Osteoblast (primary cell): ENCODE results near the gene MTMR8. TPM values are rescaled to one million over a fixed set of nuclear protein-coding genes. Genes with fewer than 3 reads are reported as not detected.

Experiments
- total RNA-seq: library from RNA; depleted of rRNA; stranded (reverse); fragments of >200 nt; gene quantifications from 2 replicates; pipeline ENCODE4 v1.2.3, GENCODE V29; 2012

Gene MTMR8
- total RNA-seq, 1 donor, result 0.72 TPM

Other genes with a start within 250 kb of the MTMR8 start
- 2.4 and 2.5 TPM in 2 replicates for gene AMER1, start 189.7 kb downstream of the MTMR8 start, total RNA-seq
- gene ASB12, start 164.8 kb downstream of the MTMR8 start, total RNA-seq, result 0.29 TPM in 1 of 2 replicates, not detected in the other